ENCODE results near the gene ARFGAP1.
A peak's percentile ranks its signal among the peaks of the same experiment; 100 is the strongest.
"Not testable (repeated sequence)": the region's sequence is repeated elsewhere in the genome, so short reads cannot be mapped to it uniquely, and the experiment has no call there.

ARFGAP1 gene

DNA sequence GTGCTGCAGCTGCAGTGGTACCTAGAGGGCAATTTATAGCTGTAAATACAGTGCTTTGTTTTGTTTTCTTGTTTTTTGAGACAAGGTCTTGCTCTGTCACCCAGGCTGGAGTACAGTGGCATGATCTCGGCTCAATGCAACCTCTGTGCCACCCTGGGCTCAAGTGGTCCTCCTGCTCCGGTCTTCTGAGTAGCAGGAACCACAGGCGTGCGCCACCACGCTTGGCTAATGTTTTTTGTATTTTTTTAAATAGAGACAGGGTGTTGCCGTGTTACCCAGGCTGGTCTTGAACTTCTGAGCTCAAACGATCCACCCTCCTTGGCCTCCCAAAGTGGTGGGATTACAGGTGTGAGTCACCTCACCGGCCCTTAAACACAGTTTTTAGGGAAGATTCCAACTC is 61.7 kb downstream of the ARFGAP1 start:
- DNase-seq (ENCODE audit: low read depth), result no peak

DNA sequence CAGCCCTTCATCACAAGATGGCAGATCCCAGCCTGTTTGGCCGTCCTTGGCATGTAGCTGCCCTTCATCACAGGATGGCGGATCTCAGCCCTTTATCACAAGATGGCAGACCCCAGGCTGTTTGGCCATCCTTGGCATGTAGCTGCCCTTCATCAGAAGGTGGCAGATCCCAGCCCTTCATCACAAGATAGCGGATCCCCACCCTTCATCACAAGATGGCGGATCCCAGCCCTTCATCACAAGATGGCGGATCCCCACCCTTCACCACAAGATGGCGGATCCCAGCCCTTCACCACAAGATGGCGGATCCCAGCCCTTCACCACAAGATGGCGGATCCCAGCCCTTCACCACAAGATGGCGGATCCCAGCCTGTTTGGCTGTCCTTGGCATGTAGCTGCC is 62.4 kb downstream of the ARFGAP1 start:
- DNase-seq (ENCODE audit: low read depth), result not testable (repeated sequence)

DNA sequence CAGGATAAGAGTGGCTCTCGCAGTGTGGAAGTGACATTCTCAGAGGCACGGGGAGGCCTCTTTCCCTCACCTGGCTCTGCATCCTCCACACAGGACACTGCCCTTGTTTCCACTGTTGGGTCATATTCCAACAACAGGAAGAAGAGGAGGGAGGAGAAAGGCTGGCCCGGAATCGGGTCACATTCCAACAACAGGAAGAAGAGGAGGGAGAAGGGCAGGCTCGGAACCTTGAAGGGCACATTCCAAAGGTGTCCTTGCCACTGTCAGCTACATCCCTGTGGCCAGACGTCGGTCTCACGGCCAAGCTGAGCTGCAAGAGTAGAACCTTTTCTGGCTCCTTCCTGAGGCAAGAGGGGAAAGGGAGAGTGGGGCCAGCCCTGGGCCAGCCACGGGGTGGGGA is 63.1 kb downstream of the ARFGAP1 start:
- no peak for DNase-seq (ENCODE audit: low read depth)

DNA sequence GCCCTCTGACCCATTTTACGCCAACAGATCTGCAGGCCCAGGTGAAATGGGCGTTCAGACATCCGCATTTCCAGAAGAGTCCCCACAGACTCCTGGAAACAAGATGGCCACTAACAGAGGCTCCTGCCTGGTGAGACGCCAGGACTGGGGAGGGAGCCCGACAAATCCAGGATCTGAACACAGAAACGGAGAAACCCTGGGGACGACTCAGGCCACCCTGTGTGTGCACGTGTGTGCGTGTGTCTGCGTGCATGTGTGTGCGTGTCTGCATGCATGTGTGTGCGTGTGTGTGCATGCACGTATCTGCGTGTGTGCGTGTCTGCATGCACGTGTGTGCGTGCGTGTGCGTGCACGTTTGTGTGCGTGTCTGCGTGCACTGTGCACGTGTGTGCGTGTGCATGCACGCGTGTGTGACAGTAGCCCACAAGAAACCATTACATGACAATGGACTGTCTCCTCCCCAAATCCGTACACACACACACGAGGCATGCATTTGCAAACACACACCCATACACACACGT is 63.7 kb downstream of the ARFGAP1 start:
- DNase-seq (ENCODE audit: low read depth), result no peak

DNA sequence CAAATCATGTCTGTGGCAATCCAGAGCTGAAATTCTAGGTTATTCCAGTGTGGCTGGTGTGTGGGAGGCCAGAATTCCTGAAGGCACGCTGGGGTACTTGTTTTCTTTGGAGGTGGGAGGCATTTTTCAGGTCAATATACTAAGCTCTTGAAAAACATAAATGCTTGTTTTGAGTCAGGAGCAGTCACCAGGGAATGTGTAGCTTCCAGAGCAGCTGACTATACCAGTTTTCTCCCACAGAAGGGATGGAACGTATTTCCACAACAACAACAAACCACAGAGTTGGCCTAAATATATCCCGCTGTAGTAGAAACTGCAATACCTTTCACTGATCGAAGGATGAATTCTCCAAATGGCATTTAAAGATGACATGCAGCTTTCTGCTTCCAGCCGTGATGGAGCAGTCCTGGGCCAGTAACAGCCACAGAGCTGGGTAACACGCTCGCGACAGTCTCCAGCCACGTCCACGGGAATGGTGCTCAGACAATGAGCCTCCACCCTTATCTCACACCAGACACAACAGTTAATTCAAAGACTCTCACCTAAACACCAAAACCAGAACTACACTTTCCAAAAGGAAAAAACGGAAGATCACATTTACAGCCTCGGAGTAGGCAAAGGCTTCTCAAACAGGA is 65.3 kb downstream of the ARFGAP1 start:
- peak; percentile 7 for DNase-seq (ENCODE audit: low read depth)
